Measurements from ENCODE around the gene SYNM. TPM values are rescaled to one million over a fixed set of nuclear protein-coding genes. Genes with fewer than 3 reads are reported as not detected.
"Not testable (repeated sequence)": the region's sequence is repeated elsewhere in the genome, so short reads cannot be mapped to it uniquely, and the experiment has no call there.

SYNM gene
- total RNA-seq, 1 donor from 2014 or later: 378 TPM

GRCh38 chr15:99071091-99071680 is 33.7 kb upstream of the SYNM start:
- H3K4me3 ChIP-seq: no peak overlapping the region
- no peaks in the 10 kb centered on the region for H3K9me3 ChIP-seq (replicated peaks)
- H3K4me1 ChIP-seq: no peaks in the 10 kb centered on the region
- no peak for DNase-seq
- no peaks in the 10 kb centered on the region for H3K36me3 ChIP-seq
- intact Hi-C loops (cut with micrococcal nuclease): loop anchor here (5.0 to 10.0 kb wide), 2 partner anchors 209 to 626 kb away; no protein-coding TSS in a partner anchor
- no peaks in the 10 kb centered on the region for H3K27me3 ChIP-seq (ENCODE audit: low read depth)
- H3K27ac ChIP-seq (replicated peaks): no peak overlapping the region
- no peak for TF ChIP-seq CTCF (IDR thresholded peaks at IDR 0.05; ENCODE audit: borderline replicate concordance)

GRCh38 chr15:99073008-99073717 is 31.7 kb upstream of the SYNM start:
- Histone ChIP-seq H3K27ac (replicated peaks) (no peak overlapping the region), H3K4me3 (no peak overlapping the region), H3K9me3 (replicated peaks) (no peaks in the 10 kb centered on the region), H3K4me1 (no peaks in the 10 kb centered on the region), H3K27me3 (ENCODE audit: low read depth) (no peaks in the 10 kb centered on the region), H3K36me3 (no peaks in the 10 kb centered on the region)
- TF ChIP-seq CTCF (IDR thresholded peaks at IDR 0.05; ENCODE audit: borderline replicate concordance): no peak
- intact Hi-C loops (cut with micrococcal nuclease): loop anchor here (5.0 to 10.0 kb wide), 2 partner anchors 211 to 628 kb away; no protein-coding TSS in a partner anchor
- no peak for DNase-seq

GRCh38 chr15:99074446-99074845 is 30.4 kb upstream of the SYNM start:
- no peak for TF ChIP-seq CTCF (IDR thresholded peaks at IDR 0.05; ENCODE audit: borderline replicate concordance)
- Histone ChIP-seq H3K9me3 (replicated peaks) (no peaks in the 10 kb centered on the region), H3K27me3 (ENCODE audit: low read depth) (no peaks in the 10 kb centered on the region), H3K4me1 (no peaks in the 10 kb centered on the region), H3K4me3 (no peak overlapping the region), H3K27ac (replicated peaks) (no peak overlapping the region), H3K36me3 (no peaks in the 10 kb centered on the region)
- no peak for DNase-seq
- intact Hi-C loops (cut with micrococcal nuclease): loop anchor here (5.0 to 10.0 kb wide), 2 partner anchors 212 to 630 kb away; no protein-coding TSS in a partner anchor

- not testable (repeated sequence) for H3K9me3 ChIP-seq (replicated peaks); H3K27ac ChIP-seq (replicated peaks); H3K36me3 ChIP-seq; DNase-seq; H3K27me3 ChIP-seq (ENCODE audit: low read depth); H3K4me3 ChIP-seq; H3K4me1 ChIP-seq
- intact Hi-C loops (cut with micrococcal nuclease): loop anchor here (5.0 to 10.0 kb wide), 2 partner anchors 558 to 630 kb away; no protein-coding TSS in a partner anchor
Observed at GRCh38 chr15:99075059-99075652, 29.7 kb upstream of the SYNM start.

GRCh38 chr15:99076109-99076508 is 28.8 kb upstream of the SYNM start:
- H3K27ac ChIP-seq (replicated peaks): no peak overlapping the region
- DNase-seq: no peak
- H3K36me3 ChIP-seq: no peaks in the 10 kb centered on the region
- H3K4me3 ChIP-seq: peak overlapping the region; percentile 57
- no peaks in the 10 kb centered on the region for H3K9me3 ChIP-seq (replicated peaks)
- intact Hi-C loops (cut with micrococcal nuclease): loop anchor here (5.0 to 10.0 kb wide), 2 partner anchors 559 to 631 kb away; no protein-coding TSS in a partner anchor
- TF ChIP-seq CTCF (IDR thresholded peaks at IDR 0.05; ENCODE audit: borderline replicate concordance): no peak
- H3K4me1 ChIP-seq: no peaks in the 10 kb centered on the region
- H3K27me3 ChIP-seq (ENCODE audit: low read depth): no peaks in the 10 kb centered on the region
